LNCAP (cell line): ENCODE results near the gene SYT5.

Experiments used
- CTCF ChIP-seq: fragments of 450-650 bp; IDR thresholded peaks from 2 replicates; pipeline ENCODE4 v1.5.1; 2017; ENCODE audit warnings: mild to moderate bottlenecking

The SYT5 gene

GRCh38 chr19:55134736-55135135, 45.4 kb downstream of the SYT5 start:
- TF ChIP-seq CTCF: no peak

GRCh38 chr19:55133639-55134444, 46.2 kb downstream of the SYT5 start:
- TF ChIP-seq CTCF: no peak

- TF ChIP-seq CTCF: no peak
Measured at GRCh38 chr19:55132453-55133129, 47.5 kb downstream of the SYT5 start.

GRCh38 chr19:55131421-55131820, 48.7 kb downstream of the SYT5 start:
- no peak for TF ChIP-seq CTCF
